ENCODE data around the gene EIF1.
"Not testable (repeated sequence)": the region's sequence is repeated elsewhere in the genome, so short reads cannot be mapped to it uniquely, and the experiment has no call there.

EIF1 gene

GRCh38 chr17:41700843-41701242 is 12.2 kb downstream of the EIF1 start:
- DNase-seq (ENCODE audit: low read depth): not testable (repeated sequence)

DNA sequence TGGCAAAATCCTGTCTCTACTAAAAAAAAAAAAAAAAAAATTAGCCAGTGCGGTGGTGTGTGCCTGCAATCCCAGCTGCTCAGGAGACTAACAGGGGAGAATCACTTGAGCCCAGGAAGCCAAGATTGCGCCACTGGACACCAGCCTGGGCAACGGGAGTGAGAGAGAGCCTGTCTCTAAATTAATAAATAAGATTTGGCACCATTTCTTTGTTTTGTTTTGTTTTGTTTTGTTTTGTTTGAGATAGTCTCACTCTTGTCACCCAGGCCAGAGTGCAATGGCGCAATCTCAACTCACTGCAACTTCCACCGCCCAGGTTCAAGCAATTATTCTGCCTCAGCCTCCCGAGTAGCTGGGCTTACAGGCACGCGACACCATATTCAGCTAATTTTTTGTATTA is 14.0 kb downstream of the EIF1 start:
- no peak for DNase-seq (ENCODE audit: low read depth)

DNA sequence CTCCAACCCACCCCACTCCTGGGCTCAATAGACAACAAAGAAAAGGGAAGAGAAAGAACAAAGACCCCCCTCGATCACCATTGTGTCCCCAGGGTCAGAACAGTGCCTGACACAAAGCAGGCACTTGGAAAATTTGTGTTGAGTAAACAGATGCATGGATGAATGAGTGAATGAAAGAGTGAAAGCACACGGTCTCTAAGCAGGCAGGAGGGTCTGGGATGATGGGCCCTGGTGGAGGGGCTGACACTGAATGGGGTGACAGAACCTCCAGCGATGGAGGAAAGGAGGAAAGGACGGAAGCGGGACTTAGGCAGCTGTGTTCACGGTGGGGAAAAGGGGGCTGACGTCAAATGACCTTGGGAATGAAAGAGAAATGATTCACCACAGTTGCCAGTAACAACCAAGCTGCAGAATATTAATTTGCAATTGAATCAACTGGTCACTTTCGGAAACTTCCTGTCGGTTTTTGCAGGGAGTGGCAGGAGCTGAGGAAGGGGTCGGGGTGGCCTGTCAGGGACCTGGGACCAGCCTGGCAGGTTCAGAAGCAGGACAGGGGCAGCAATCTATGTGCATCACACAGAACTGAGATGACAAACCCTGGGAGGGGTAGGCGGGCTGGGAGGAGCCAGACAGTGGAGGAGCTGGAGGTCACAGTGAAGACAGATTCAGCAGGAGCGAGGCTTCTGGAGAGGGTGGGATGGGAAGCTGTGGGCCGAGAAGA is 16.7 kb downstream of the EIF1 start:
- DNase-seq (ENCODE audit: low read depth): peak; percentile 71

GRCh38 chr17:41707803-41708669 is 19.4 kb downstream of the EIF1 start:
- no peak for DNase-seq (ENCODE audit: low read depth)

- DNase-seq (ENCODE audit: low read depth): peak; percentile 74
These were observed 21.9 kb downstream of the EIF1 start for GRCh38 chr17:41710472-41711090.

DNA sequence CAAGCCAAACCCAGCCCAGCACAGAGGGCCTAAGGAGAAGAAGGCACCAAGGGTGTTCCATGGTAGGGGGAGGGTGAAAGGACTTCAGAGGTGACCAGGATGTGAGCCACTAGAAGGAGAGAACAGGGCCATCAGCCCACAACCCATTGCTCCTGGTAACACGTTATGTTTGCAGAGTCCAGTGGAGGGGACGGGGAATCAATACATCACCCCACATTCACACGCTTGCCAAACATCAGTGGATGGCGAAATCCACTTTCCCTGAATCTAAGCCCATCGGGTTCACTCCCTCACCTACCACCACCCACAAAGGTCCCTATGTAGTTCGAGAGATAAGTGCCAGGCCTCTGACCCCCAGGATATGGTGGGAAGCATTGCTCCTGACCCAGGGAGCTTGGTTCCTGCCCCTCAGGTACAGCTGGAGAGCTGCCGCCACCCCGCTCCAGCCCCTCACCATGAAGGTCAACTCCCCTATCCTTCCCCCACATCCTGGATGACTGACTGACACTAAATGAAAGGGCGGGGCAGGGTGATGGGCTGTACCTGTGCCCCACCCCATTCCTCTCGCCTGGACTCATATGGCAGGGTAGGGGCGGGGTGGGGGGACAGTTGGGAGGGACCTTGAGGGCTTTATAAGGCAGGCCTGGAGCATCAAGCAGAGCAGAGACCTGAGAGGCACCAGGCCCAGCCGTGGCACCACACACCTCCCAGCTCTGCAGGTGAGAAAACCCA is 23.1 kb downstream of the EIF1 start, which contains the start of gene GAST:
GAST (plus strand) TSS at position 663 of the 732 bp plus-strand sequence. CDS start 3,106 bp downstream, outside the sequence.
- no peak for DNase-seq (ENCODE audit: low read depth)

DNA sequence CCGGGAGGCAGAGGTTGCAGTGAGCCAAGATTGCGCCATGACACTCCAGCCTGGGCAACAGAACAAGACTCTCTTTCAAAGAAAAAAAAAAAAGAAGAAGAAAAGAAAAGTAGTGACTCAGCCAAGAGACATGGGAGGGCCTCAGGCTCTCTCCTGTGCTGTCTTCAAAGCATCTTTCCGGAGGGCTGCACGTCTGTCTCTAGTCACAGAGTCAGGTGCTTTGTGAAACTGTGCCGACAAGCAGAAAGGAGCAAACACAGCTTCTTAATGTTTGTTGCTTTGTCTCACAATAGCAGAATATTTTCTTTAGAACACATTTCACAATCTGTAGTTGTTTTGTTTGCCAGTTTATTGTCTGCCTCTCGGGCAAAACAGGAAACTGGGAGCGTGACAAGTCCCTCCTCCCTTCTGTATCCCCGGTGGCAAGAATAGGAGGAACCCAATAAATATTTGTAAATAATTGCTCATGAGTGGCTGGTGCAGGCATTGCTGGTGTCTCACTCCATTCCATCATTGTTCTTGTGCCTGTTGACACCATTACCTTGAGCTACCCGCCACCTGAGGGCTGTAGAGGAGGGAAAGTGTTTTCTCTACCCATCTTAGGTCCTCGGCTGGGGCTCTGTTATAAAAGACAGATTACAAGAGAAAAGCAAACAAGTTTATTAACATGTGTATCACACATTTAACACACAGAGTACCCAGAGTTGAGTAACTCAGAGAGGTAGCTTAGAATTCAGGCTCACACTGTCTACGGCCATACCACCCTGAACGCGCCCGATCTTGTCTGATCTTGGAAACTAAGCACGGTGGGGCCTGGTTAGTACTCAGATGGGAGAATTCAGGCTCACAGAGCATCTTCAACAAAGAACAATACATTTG is 29.0 kb downstream of the EIF1 start:
- DNase-seq (ENCODE audit: low read depth): peak; percentile 50

DNA sequence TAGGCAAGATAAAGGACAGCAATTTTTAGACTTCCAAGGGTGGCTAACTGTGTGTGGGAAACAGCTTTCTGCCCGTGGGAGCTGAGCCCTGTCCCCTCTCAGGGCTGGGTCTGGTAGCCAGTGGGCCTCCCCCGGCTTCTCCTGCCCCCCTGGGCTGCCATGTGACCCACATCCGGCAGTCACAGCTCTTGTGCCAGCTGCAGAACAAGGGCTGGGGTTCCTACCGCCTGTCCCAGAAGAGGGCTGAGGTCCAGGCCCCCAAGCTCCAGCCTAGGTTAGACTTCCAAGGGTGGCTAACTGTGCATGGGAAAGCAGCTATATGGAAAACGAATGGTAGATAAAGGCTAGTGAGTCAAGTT is 29.6 kb downstream of the EIF1 start:
- DNase-seq (ENCODE audit: low read depth): no peak

- no peak for DNase-seq (ENCODE audit: low read depth)
These were observed 33.5 kb downstream of the EIF1 start for GRCh38 chr17:41722231-41722630.

DNA sequence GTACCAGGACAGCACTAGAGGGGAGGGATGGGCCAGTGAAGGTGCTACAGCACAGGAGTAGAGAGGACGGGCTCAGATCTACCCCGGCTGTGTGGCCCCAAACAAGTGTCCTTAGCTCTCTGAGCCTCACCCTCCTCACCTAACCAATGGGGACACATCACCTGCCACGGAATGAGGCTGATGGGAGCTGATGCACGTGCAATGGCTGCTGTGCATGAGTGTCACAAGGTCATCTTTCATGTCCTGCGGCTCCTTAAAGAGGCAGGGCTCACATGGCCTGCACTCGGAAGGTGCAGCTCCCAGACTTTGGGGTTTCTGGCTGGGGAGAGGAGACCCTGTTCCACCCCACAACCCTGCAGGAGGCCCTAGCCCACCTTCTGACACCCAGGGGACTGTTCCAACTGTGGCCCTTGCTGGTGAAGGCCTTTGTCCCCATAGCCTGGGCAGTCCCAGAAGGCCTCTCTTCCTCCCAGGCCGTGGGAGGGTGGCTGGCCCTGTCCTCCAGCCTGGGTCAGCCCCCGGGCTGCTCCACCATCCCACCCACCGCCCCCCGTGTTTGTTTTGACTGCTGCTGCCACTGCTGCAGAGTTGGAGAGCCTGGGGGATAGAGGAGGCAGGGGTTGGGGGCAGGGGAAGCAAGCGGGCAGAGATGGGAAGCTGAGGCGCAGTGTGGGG is 35.3 kb downstream of the EIF1 start:
- no peak for DNase-seq (ENCODE audit: low read depth)

DNA sequence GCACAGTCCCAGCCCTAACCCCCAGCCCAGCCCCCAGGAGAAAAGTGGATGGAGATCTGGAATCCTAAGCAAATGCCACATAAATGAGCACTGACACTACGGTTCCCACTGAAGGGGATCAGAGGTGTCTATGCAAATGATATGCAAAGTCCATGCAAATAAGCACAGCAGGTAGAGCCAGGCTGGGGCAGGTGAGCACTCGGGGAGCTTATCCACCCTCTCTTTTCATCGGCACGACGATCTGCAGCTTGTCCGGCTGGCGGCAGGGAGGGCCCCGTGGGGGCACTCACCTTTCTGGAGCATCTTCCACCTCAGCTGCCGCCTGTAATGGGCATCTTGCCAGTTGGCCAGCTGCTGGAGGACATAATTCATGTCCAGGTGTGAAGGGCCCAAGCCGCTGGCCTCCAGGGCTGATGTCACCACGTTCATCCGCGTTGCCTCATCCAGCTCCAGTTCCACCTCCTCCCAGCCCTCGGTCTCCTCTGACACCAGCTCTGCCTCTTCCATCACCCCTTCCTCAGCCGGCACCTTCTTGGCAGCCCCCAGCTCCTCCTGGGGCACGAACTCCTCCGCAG is 35.9 kb downstream of the EIF1 start:
- DNase-seq (ENCODE audit: low read depth): no peak

GRCh38 chr17:41725134-41725533 is 36.4 kb downstream of the EIF1 start:
- no peak for DNase-seq (ENCODE audit: low read depth)

GRCh38 chr17:41728056-41728455 is 39.4 kb downstream of the EIF1 start:
- DNase-seq (ENCODE audit: low read depth): no peak

GRCh38 chr17:41730479-41730878 is 41.8 kb downstream of the EIF1 start:
- no peak for DNase-seq (ENCODE audit: low read depth)

GRCh38 chr17:41731836-41732235 is 43.2 kb downstream of the EIF1 start:
- DNase-seq (ENCODE audit: low read depth): no peak

- no peak for DNase-seq (ENCODE audit: low read depth)
These were observed 44.9 kb downstream of the EIF1 start for GRCh38 chr17:41733348-41734138.

GRCh38 chr17:41734139-41734948 is 45.7 kb downstream of the EIF1 start, which contains the start of gene HAP1:
TSS of gene HAP1 (minus strand) at chr17:41734643. CDS start at chr17:41734634, 9 bp downstream.
- peak; percentile 23 for DNase-seq (ENCODE audit: low read depth)

DNA sequence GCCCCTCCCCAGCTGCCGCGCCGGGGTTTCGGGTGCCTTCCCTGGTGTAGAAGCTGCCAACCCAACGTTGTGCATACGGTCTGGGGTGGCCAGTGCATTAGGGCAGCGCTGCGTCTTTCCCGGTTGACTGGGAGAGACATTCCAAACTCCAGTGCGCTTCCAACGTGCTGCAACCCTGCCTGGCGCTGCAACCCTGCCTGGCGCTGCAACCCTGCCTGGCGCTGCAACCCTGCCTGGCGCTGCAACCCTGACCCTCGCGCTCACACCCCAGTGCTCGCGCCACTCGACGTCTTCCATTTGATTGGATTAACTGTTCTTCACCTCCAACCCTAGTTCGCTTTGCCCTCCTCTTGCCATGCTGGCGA is 46.2 kb downstream of the EIF1 start:
- no peak for DNase-seq (ENCODE audit: low read depth)

Data from iris pigment epithelial cell (primary cell).